Fibroblast of mammary gland (primary cell): Measurements from ENCODE around the gene KIF26B.
A peak's percentile ranks its signal among the peaks of the same experiment; 100 is the strongest.

Experiments used
- DNase-seq: peaks from one replicate; pipeline ENCODE4 v3.0.0-alpha.2; 2010; ENCODE audit warnings: low read depth
- H3K4me3 ChIP-seq: 2 replicates; pipeline ENCODE4 v1.5.1; 2011; ENCODE audit warnings: low read depth, mild to moderate bottlenecking, low read length, moderate library complexity; ENCODE audit not compliant: control insufficient read depth
- CTCF ChIP-seq: conservative IDR thresholded peaks from 2 replicates; pipeline ENCODE4 v1.5.1; 2011; ENCODE audit warnings: low read depth, low read length, inconsistent platforms; ENCODE audit not compliant: control insufficient read depth, insufficient read depth

The KIF26B gene

DNA sequence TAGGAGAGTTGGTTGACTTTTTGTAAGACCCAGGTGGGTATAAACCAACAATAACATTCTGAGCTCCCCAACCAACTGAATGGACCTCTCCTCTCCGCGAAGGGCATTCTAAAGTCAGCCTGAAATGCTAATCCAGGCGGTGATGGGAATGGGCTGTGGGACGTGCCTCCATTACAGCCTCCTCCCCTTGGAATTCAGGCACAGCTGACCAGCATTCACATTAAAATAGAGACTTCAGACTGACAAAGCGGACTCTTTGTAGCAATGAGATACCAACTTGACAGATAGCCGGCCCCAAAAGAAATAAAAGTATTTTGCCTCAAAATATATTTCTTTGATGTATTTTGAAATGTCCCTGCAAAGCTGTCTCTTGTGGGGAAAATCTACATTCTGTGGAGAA is 101.7 kb downstream of the KIF26B start:
- no peak for DNase-seq

DNA sequence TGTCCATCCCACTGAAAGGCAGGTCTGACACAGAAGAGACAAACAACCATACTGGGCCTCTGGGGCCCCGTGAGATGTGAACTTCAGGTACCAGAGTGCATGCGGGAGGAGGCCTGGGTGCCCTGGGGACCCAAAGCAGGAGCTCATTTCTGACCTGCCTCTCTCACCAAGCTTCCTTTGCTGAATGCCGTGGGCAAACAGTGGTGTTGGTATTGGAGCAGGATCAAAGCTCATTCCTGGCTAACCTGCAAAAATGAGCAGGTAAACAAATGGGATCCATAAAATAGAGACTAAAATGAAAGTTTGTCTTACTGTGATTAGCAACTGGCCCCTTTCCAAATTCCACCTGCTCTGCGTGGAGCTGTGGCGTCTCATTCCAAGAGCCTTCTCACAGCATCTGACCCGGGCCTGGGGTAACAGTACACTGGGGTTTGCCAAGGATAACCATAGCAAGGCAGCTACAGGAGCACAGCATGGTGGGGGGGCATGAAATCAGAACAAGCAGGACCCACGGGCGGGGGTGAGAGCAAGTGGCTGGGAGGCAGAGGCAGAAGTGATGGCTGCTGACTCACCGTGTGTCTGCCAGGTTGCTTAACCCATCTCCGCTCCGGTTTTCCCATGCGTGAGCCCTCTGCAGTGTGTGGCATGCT is 103.6 kb downstream of the KIF26B start:
- no peak for DNase-seq
- H3K4me3 ChIP-seq: no peak overlapping the region
- TF ChIP-seq CTCF: no peak

More for the DNA sequence above, 101.7 kb downstream of the KIF26B start:
- H3K4me3 ChIP-seq: no peak overlapping the region
- no peak for TF ChIP-seq CTCF

GRCh38 chr1:245260110-245260882 is 105.5 kb downstream of the KIF26B start:
- no peak overlapping the region for H3K4me3 ChIP-seq
- no peak for DNase-seq
- TF ChIP-seq CTCF: no peak

- no peak for DNase-seq
- TF ChIP-seq CTCF: no peak
- H3K4me3 ChIP-seq: no peak overlapping the region
Observed at GRCh38 chr1:245260883-245261282, 106.1 kb downstream of the KIF26B start.

DNA sequence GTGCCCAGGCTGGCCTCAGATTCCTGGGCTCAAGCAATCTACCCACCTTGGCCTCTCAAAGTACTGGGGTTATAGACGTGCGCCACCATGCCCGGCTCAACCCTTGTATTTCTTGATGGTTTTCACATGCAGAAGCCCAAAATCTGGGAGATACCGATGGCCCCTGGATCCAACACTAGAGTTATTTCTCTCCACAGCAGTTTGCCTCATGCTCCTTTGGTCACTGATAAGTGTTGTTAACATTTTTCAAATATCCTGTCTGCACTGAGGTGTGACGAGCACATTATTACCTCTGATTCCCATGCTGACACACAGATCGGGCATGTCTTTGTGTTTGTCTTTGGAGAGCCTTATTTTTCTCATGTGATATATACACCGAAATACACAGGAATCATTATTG is 107.0 kb downstream of the KIF26B start:
- DNase-seq: no peak
- no peak overlapping the region for H3K4me3 ChIP-seq
- no peak for TF ChIP-seq CTCF

GRCh38 chr1:245263529-245264095 is 108.8 kb downstream of the KIF26B start:
- peak; percentile 62 for DNase-seq
- no peak for TF ChIP-seq CTCF
- no peak overlapping the region for H3K4me3 ChIP-seq
